Raji (cell line): Measurements from ENCODE around the gene SHLD2.
"Not testable (repeated sequence)": the region's sequence is repeated elsewhere in the genome, so short reads cannot be mapped to it uniquely, and the experiment has no call there.

Source experiments
- POLR2A ChIP-seq: IDR thresholded peaks from 2 replicates; pipeline ENCODE4 v1.6.1; 2011; ENCODE audit warnings: low read depth, low read length, control low read depth; ENCODE audit not compliant: insufficient read depth

SHLD2 gene

GRCh38 chr10:87079106-87079836 lies 15.7 kb upstream of the SHLD2 start:
- no peak for TF ChIP-seq POLR2A

GRCh38 chr10:87085537-87085936 lies 9.5 kb upstream of the SHLD2 start:
- TF ChIP-seq POLR2A = no peak

- TF ChIP-seq POLR2A = no peak
These were observed 5.3 kb upstream of the SHLD2 start for GRCh38 chr10:87089746-87090145.

- no peak for TF ChIP-seq POLR2A
These were observed 4.2 kb upstream of the SHLD2 start for GRCh38 chr10:87090779-87091178.

GRCh38 chr10:87092376-87092860 lies 2.6 kb upstream of the SHLD2 start:
- no peak for TF ChIP-seq POLR2A

- no peak for TF ChIP-seq POLR2A
These were observed 2.0 kb upstream of the SHLD2 start for GRCh38 chr10:87092861-87093631.

- no peak; the same call in 1 of the 2 replicates for TF ChIP-seq POLR2A
These were observed 1.2 kb upstream of the SHLD2 start for GRCh38 chr10:87093632-87094372.

GRCh38 chr10:87095236-87095945 lies 385 bp downstream of the SHLD2 start:
- peak; percentile 61; the same call in 1 of the 2 replicates for TF ChIP-seq POLR2A

GRCh38 chr10:87101996-87102395 lies 7.0 kb downstream of the SHLD2 start:
- no peak for TF ChIP-seq POLR2A

- TF ChIP-seq POLR2A = no peak
These were observed 10.6 kb downstream of the SHLD2 start for GRCh38 chr10:87105446-87106124.

GRCh38 chr10:87225148-87225547 lies 130.1 kb downstream of the SHLD2 start, which contains the start of gene NUTM2A:
Gene NUTM2A, plus strand, starts transcription at chr10:87225448. Its CDS starts 383 bp downstream, at chr10:87225831.
- TF ChIP-seq POLR2A = not testable (repeated sequence)
